SH-SY5Y (cell line): ENCODE results near the gene TXNRD1.

Experiments used
- GATA2 ChIP-seq: IDR thresholded peaks from 2 replicates; pipeline ENCODE4 v1.6.1; 2011; ENCODE audit warnings: mild to moderate bottlenecking, low read depth, low read length
- GATA3 ChIP-seq: IDR thresholded peaks from 2 replicates; pipeline ENCODE4 v1.6.1; 2011; ENCODE audit warnings: low read depth, mild to moderate bottlenecking, low read length, moderate library complexity

GRCh38 chr12:104342147-104342546 lies 126.6 kb downstream of the TXNRD1 start:
- TF ChIP-seq GATA2 (no peak), GATA3 (no peak)
